HCT116 (cell line): ENCODE measurements around the gene CELA2B. TPM values are rescaled to one million over a fixed set of nuclear protein-coding genes. Genes with fewer than 3 reads are reported as not detected.

ENCODE experiments used
- ATAC-seq: fragments of 200-7000 bp; cut with Tn5 transposase; 2 replicates; pipeline ENCODE4 v1.9.1; 2020; ENCODE audit warnings: mild to moderate bottlenecking, moderate library complexity
- BruUV-seq: library from RNA; stranded (reverse); fragments of 400-500 nt; replicated peaks from 2 replicates; lab custom pipeline; 2021; lab: Mats Ljungman, UMichigan
- CTCF ChIA-PET: fragments of 300-600 bp; sonication (Branson Sonifier 250); formaldehyde crosslinking; loops from one replicate; lab custom pipeline; 2021; ENCODE audit warnings: antibody characterized with exemption; lab: Charles Lee
- POLR2A ChIA-PET: fragments of 300-600, 350-600 bp; sonication (Branson Sonifier 250); formaldehyde crosslinking; loops from one replicate; lab custom pipeline; 2021; ENCODE audit warnings: antibody characterized with exemption; lab: Charles Lee
- RAD21 ChIA-PET, 2 experiments: fragments of 300-600 bp; sonication (Branson Sonifier 250); formaldehyde crosslinking; loops; one replicate each; lab custom pipeline; 2023; ENCODE audit warnings: low total read pairs in 2 of 2; ENCODE audit not compliant: uncharacterized antibody in 2 of 2, unreplicated experiment in 2 of 2, low non-redundant PET in 1 of 2; lab: Charles Lee
- DNase-seq: peaks from one replicate; pipeline ENCODE4 v3.0.0-alpha.2; 2010; ENCODE audit warnings: low read depth, low spot score
- H2AFZ ChIP-seq: fragments of 200-600 bp; shearing (Covaris generic), sonication (generic); 2 replicates; pipeline ENCODE4 v1.6.1; 2017; ENCODE audit warnings: low read depth, mixed run types, mixed read lengths, antibody characterized with exemption, low read length; ENCODE audit not compliant: poor library complexity, severe bottlenecking
- H3K27ac ChIP-seq: 2 replicates; pipeline ENCODE4 v1.5.1; 2012; ENCODE audit warnings: low read depth, low read length
- H3K27me3 ChIP-seq: fragments of 200-600 bp; sonication (generic); 2 replicates; pipeline ENCODE4 v1.6.1; 2016; ENCODE audit warnings: mixed run types, low read length, mixed read lengths; ENCODE audit not compliant: insufficient read depth
- H3K36me3 ChIP-seq, 2 experiments: fragments of 200-500 bp in 1 of 2; fragments of 200-600 bp in 1 of 2; sonication (Bioruptor generic) in 1 of 2; sonication (generic) in 1 of 2; 2 replicates each; pipeline versions ENCODE4 v1.5.1 to v1.6.1; 2014 to 2016; ENCODE audit warnings: low read length in 2 of 2, inconsistent platforms in 1 of 2, mixed read lengths in 1 of 2, mixed run types in 1 of 2; ENCODE audit not compliant: insufficient read depth in 2 of 2, control insufficient read depth in 1 of 2
- H3K4me1 ChIP-seq, 2 experiments: fragments of 200-600 bp in 1 of 2; sonication (generic) in 1 of 2; 2 replicates each; pipeline versions ENCODE4 v1.5.1 to v1.6.1; 2012 to 2017; ENCODE audit warnings: low read length in 2 of 2, inconsistent platforms in 1 of 2, mild to moderate bottlenecking in 1 of 2, mixed read lengths in 1 of 2, mixed run types in 1 of 2, moderate library complexity in 1 of 2; ENCODE audit not compliant: insufficient read depth in 2 of 2, control insufficient read depth in 1 of 2
- H3K4me2 ChIP-seq: fragments of 200-600 bp; sonication (generic); 2 replicates; pipeline ENCODE4 v1.6.1; 2017; ENCODE audit warnings: mixed run types, low read length, mixed read lengths
- H3K4me3 ChIP-seq, 2 experiments: fragments of 200-600 bp in 1 of 2; sonication (generic) in 1 of 2; replicated peaks in 1 of 2; 2 replicates each; pipeline ENCODE4 v1.5.1; 2011 to 2016; ENCODE audit warnings: low read length in 2 of 2, control low read depth in 1 of 2, low read depth in 1 of 2, mild to moderate bottlenecking in 1 of 2, mixed read lengths in 1 of 2, mixed run types in 1 of 2
- H3K79me2 ChIP-seq: fragments of 200-600 bp; sonication (generic); 2 replicates; pipeline ENCODE4 v1.6.1; 2017; ENCODE audit warnings: mild to moderate bottlenecking, mixed run types, low read length, moderate library complexity, mixed read lengths; ENCODE audit not compliant: insufficient read depth
- H3K9ac ChIP-seq: fragments of 200-600 bp; sonication (generic); 2 replicates; pipeline ENCODE4 v1.6.1; 2016; ENCODE audit warnings: low read length, mixed read lengths
- H3K9me2 ChIP-seq: fragments of 200-600 bp; sonication (generic), shearing (Covaris generic); 2 replicates; pipeline ENCODE4 v1.6.1; 2017; ENCODE audit warnings: mixed run types, mild to moderate bottlenecking, moderate library complexity; ENCODE audit not compliant: insufficient read depth
- H3K9me3 ChIP-seq, 2 experiments: fragments of 200-500 bp in 1 of 2; fragments of 200-600 bp in 1 of 2; sonication (Bioruptor generic) in 1 of 2; sonication (generic) in 1 of 2; 2 replicates each; pipeline ENCODE4 v1.6.1; 2014 to 2017; ENCODE audit warnings: low read length in 2 of 2, mixed read lengths in 2 of 2, inconsistent platforms in 1 of 2, low read depth in 1 of 2, mild to moderate bottlenecking in 1 of 2, mixed run types in 1 of 2, moderate library complexity in 1 of 2; ENCODE audit not compliant: control insufficient read depth in 1 of 2, insufficient read depth in 1 of 2
- H4K20me1 ChIP-seq: fragments of 200-600 bp; sonication (generic), shearing (Covaris generic); 2 replicates; pipeline ENCODE4 v1.6.1; 2017; ENCODE audit warnings: mixed run types, mild to moderate bottlenecking, moderate library complexity; ENCODE audit not compliant: insufficient read depth
- CBX3 ChIP-seq: IDR thresholded peaks from 2 replicates; pipeline ENCODE4 v1.6.1; 2012; ENCODE audit warnings: low read depth
- ELF1 ChIP-seq: IDR thresholded peaks from 2 replicates; pipeline ENCODE4 v1.6.1; 2012; ENCODE audit warnings: low read depth, borderline replicate concordance
- EZH2 ChIP-seq: fragments of 200-600 bp; sonication (generic); IDR thresholded peaks from 2 replicates; pipeline ENCODE4 v1.6.1; 2017; ENCODE audit warnings: antibody characterized with exemption, mixed run types
- FOSL1 ChIP-seq: IDR thresholded peaks from 2 replicates; pipeline ENCODE4 v1.6.1; 2012; ENCODE audit warnings: low read depth
- POLR2AphosphoS5 ChIP-seq: IDR thresholded peaks from 2 replicates; pipeline ENCODE4 v1.6.1; 2011; ENCODE audit warnings: mild to moderate bottlenecking, low read depth, low read length, moderate library complexity
- RAD21 ChIP-seq: IDR thresholded peaks from 2 replicates; pipeline ENCODE4 v1.6.1; 2012; ENCODE audit warnings: low read depth, mild to moderate bottlenecking
- SIN3A ChIP-seq: IDR thresholded peaks from 2 replicates; pipeline ENCODE4 v1.6.1; 2012; ENCODE audit warnings: low read depth
- SP1 ChIP-seq: IDR thresholded peaks from 2 replicates; pipeline ENCODE4 v1.6.1; 2012; ENCODE audit warnings: low read depth
- YY1 ChIP-seq: IDR thresholded peaks from 2 replicates; pipeline ENCODE4 v1.6.1; 2011; ENCODE audit warnings: low read length, low read depth, moderate library complexity, mild to moderate bottlenecking; ENCODE audit not compliant: insufficient replicate concordance; ENCODE audit errors: extremely low read depth
- ZFX ChIP-seq: fragments of 450-650 bp; IDR thresholded peaks from 2 replicates; pipeline ENCODE4 v1.6.1; 2017
- intact Hi-C: fragments of 100-400 bp; cut with micrococcal nuclease; formaldehyde crosslinking; loops from 2 replicates; pipeline ENCODE4 v1.10.0; 2022
- total RNA-seq: library from RNA; stranded (reverse); gene quantifications from one replicate; pipeline ENCODE4 v1.2.1, GENCODE V29; 2021; ENCODE audit not compliant: unreplicated experiment
- TF ChIP-seq, protein P1 (sequence below): IDR thresholded peaks from 2 replicates; pipeline ENCODE4 v1.6.1; 2011; ENCODE audit warnings: mild to moderate bottlenecking, low read length, moderate library complexity; ENCODE audit not compliant: insufficient replicate concordance; ENCODE audit errors: extremely low read depth
- TF ChIP-seq, protein P2 (sequence below): IDR thresholded peaks from 2 replicates; pipeline ENCODE4 v1.6.1; 2012
- TF ChIP-seq, protein P3 (sequence below): IDR thresholded peaks from 2 replicates; pipeline ENCODE4 v1.6.1; 2012; ENCODE audit warnings: low read depth

Gene CELA2B
- total RNA-seq, 1 experiment from 2014 or later, result not detected

DNA sequence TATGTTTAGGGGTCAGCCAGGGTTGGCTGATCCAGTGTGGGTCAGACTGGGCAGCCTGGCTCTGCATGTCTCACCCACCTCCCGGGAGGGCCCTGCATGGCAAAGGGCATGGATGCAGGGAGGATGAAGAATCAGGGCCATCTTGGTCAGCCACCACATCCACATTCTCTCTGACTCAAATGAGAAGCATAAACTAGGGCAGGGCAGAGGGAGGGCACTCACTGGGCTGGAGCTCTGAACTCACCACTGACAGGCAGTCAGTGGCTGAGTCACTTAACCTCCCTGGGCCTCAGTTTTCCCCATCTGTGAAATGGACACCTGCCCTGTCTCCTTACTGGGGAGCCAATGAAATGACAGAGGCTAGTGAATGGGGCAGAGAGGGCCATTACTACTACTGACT lies 23.7 kb upstream of the CELA2B start:
- POLR2A ChIA-PET, result no interaction called here
- Histone ChIP-seq H3K79me2 (no peaks in the 10 kb centered on the region), H3K4me2 (no peak overlapping the region), H3K27me3 (no peaks in the 10 kb centered on the region), H3K4me3 (no peak overlapping the region), H3K9me3 (peaks cover 0 to 3% of the 10 kb centered on the region in 2 experiments; a peak in 1 of 4 replicates), H4K20me1 (no peaks in the 10 kb centered on the region), H3K4me1 (no peaks in the 10 kb centered on the region), H3K36me3 (no peaks in the 10 kb centered on the region), H2AFZ (no peak overlapping the region), H3K27ac (no peak overlapping the region), H3K9me2 (no peaks in the 10 kb centered on the region), H3K9ac (no peak overlapping the region)
- no TSS peak for BruUV-seq
- RAD21 ChIA-PET, result no interaction called here
- DNase-seq (no peak), ATAC-seq (no peak)
- no peak for TF ChIP-seq ZFX
- no peak for TF ChIP-seq EZH2
- no peak for TF ChIP-seq SP1
- TF ChIP-seq POLR2AphosphoS5, result no peak
- no peak for TF ChIP-seq CBX3
- TF ChIP-seq FOSL1, result no peak
- TF ChIP-seq, protein P1, sequence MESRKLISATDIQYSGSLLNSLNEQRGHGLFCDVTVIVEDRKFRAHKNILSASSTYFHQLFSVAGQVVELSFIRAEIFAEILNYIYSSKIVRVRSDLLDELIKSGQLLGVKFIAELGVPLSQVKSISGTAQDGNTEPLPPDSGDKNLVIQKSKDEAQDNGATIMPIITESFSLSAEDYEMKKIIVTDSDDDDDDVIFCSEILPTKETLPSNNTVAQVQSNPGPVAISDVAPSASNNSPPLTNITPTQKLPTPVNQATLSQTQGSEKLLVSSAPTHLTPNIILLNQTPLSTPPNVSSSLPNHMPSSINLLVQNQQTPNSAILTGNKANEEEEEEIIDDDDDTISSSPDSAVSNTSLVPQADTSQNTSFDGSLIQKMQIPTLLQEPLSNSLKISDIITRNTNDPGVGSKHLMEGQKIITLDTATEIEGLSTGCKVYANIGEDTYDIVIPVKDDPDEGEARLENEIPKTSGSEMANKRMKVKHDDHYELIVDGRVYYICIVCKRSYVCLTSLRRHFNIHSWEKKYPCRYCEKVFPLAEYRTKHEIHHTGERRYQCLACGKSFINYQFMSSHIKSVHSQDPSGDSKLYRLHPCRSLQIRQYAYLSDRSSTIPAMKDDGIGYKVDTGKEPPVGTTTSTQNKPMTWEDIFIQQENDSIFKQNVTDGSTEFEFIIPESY, result no peak
- TF ChIP-seq, protein P2, sequence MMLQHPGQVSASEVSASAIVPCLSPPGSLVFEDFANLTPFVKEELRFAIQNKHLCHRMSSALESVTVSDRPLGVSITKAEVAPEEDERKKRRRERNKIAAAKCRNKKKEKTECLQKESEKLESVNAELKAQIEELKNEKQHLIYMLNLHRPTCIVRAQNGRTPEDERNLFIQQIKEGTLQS, result no peak
- TF ChIP-seq, protein P3, sequence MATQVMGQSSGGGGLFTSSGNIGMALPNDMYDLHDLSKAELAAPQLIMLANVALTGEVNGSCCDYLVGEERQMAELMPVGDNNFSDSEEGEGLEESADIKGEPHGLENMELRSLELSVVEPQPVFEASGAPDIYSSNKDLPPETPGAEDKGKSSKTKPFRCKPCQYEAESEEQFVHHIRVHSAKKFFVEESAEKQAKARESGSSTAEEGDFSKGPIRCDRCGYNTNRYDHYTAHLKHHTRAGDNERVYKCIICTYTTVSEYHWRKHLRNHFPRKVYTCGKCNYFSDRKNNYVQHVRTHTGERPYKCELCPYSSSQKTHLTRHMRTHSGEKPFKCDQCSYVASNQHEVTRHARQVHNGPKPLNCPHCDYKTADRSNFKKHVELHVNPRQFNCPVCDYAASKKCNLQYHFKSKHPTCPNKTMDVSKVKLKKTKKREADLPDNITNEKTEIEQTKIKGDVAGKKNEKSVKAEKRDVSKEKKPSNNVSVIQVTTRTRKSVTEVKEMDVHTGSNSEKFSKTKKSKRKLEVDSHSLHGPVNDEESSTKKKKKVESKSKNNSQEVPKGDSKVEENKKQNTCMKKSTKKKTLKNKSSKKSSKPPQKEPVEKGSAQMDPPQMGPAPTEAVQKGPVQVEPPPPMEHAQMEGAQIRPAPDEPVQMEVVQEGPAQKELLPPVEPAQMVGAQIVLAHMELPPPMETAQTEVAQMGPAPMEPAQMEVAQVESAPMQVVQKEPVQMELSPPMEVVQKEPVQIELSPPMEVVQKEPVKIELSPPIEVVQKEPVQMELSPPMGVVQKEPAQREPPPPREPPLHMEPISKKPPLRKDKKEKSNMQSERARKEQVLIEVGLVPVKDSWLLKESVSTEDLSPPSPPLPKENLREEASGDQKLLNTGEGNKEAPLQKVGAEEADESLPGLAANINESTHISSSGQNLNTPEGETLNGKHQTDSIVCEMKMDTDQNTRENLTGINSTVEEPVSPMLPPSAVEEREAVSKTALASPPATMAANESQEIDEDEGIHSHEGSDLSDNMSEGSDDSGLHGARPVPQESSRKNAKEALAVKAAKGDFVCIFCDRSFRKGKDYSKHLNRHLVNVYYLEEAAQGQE, result no peak
- TF ChIP-seq RAD21, result no peak
- no peak for TF ChIP-seq ELF1
- no peak for TF ChIP-seq SIN3A
- TF ChIP-seq YY1, result no peak
- intact Hi-C loops, result no loop called here
- CTCF ChIA-PET, result no interaction called here
